Panc1 (cell line): ENCODE data around the gene KRT7. TPM values are rescaled to one million over a fixed set of nuclear protein-coding genes. Genes with fewer than 3 reads are reported as not detected.

Source experiments
- ATAC-seq: fragments of 200-7000 bp; cut with Tn5 transposase; 2 replicates; pipeline ENCODE4 v1.9.1; 2020; ENCODE audit warnings: mild to moderate bottlenecking, moderate library complexity
- BruUV-seq: library from RNA; stranded (reverse); fragments of 400-500 nt; replicated peaks from 2 replicates; lab custom pipeline; 2021; lab: Mats Ljungman, UMichigan
- CTCF ChIA-PET: fragments of 300-600 bp; sonication (Branson Sonifier 250); formaldehyde crosslinking; loops from one replicate; lab custom pipeline; 2022; ENCODE audit warnings: antibody characterized with exemption; lab: Charles Lee
- POLR2A ChIA-PET: fragments of 300-600 bp; sonication (Branson Sonifier 250); formaldehyde crosslinking; loops from one replicate; lab custom pipeline; 2022; ENCODE audit warnings: antibody characterized with exemption; lab: Charles Lee
- DNase-seq: peaks from one replicate; pipeline ENCODE4 v3.0.0-alpha.2; 2010; ENCODE audit warnings: low read depth, low spot score
- H3K27ac ChIP-seq: 2 replicates; pipeline ENCODE4 v1.5.1; 2011; ENCODE audit warnings: mild to moderate bottlenecking, low read length, inconsistent platforms
- H3K27me3 ChIP-seq: fragments of 200-500 bp; sonication (Bioruptor generic); 2 replicates; pipeline ENCODE4 v1.6.0; 2014; ENCODE audit warnings: low read length, inconsistent platforms; ENCODE audit not compliant: control insufficient read depth, insufficient read depth
- H3K36me3 ChIP-seq: fragments of 200-500 bp; sonication (Bioruptor generic); 2 replicates; pipeline ENCODE4 v1.5.1; 2014; ENCODE audit warnings: inconsistent platforms, mild to moderate bottlenecking, low read length, moderate library complexity; ENCODE audit not compliant: control insufficient read depth, insufficient read depth
- H3K4me1 ChIP-seq: 2 replicates; pipeline ENCODE4 v1.5.1; 2011; ENCODE audit warnings: inconsistent platforms, mild to moderate bottlenecking, low read length, moderate library complexity; ENCODE audit not compliant: control insufficient read depth, insufficient read depth
- H3K4me3 ChIP-seq, 2 experiments: 2 replicates each; pipeline ENCODE4 v1.5.1; 2011 to 2012; ENCODE audit warnings: low read depth in 2 of 2, low read length in 2 of 2, mild to moderate bottlenecking in 2 of 2, inconsistent platforms in 1 of 2, moderate library complexity in 1 of 2
- H3K9me3 ChIP-seq: fragments of 200-500 bp; sonication (Bioruptor generic); 2 replicates; pipeline ENCODE4 v1.5.1; 2014; ENCODE audit warnings: low read depth, mild to moderate bottlenecking, inconsistent platforms, low read length, moderate library complexity; ENCODE audit not compliant: control insufficient read depth, insufficient read depth
- CTCF ChIP-seq: fragments of 450-650 bp; IDR thresholded peaks from 2 replicates; pipeline ENCODE4 v1.5.1; 2017; ENCODE audit warnings: mild to moderate bottlenecking
- POLR2AphosphoS5 ChIP-seq: IDR thresholded peaks from 2 replicates; pipeline ENCODE4 v1.6.1; 2012; ENCODE audit warnings: mild to moderate bottlenecking, low read depth, low read length, moderate library complexity
- REST ChIP-seq, 2 experiments: IDR thresholded peaks; 2 replicates each; pipeline ENCODE4 v1.6.1; 2011 to 2012; ENCODE audit warnings: low read depth in 2 of 2, control low read depth in 1 of 2, low read length in 1 of 2, mild to moderate bottlenecking in 1 of 2, moderate library complexity in 1 of 2; ENCODE audit not compliant: insufficient read depth in 1 of 2
- SIN3A ChIP-seq: IDR thresholded peaks from 2 replicates; pipeline ENCODE4 v1.6.1; 2012; ENCODE audit warnings: low read depth, mild to moderate bottlenecking, low read length, moderate library complexity, borderline replicate concordance; ENCODE audit not compliant: insufficient read depth
- TCF7L2 ChIP-seq: IDR thresholded peaks from 2 replicates; pipeline ENCODE4 v1.6.1; 2011; ENCODE audit warnings: mild to moderate bottlenecking, low read depth, low read length, inconsistent platforms
- in situ Hi-C: cut with HindIII; loops from 2 replicates; pipeline ENCODE4 v1.10.0; 2016; ENCODE audit warnings: low sequenced_read_pairs, low pct_unique_long_range_greater_than_20kb
- intact Hi-C: fragments of 100-400 bp; cut with micrococcal nuclease; formaldehyde crosslinking; loops from one replicate; pipeline ENCODE4 v1.10.0; 2022; ENCODE audit not compliant: unreplicated experiment
- total RNA-seq: library from RNA; stranded (reverse); gene quantifications from one replicate; pipeline ENCODE4 v1.2.1, GENCODE V29; 2021; ENCODE audit not compliant: unreplicated experiment

The KRT7 gene
- total RNA-seq, 1 experiment from 2014 or later = 16.8 TPM

GRCh38 chr12:52211716-52212585, 21.1 kb upstream of the KRT7 start:
- no TSS peak for BruUV-seq
- TF ChIP-seq TCF7L2 (no peak), POLR2AphosphoS5 (no peak), SIN3A (no peak), REST (IDR thresholded peaks at IDR 0.05; ENCODE audit: insufficient read depth in 1 of 2, low read depth in 2 of 2, low read length in 1 of 2) (no peak), CTCF (no peak)
- Histone ChIP-seq H3K27me3 (no peaks in the 10 kb centered on the region), H3K4me1 (peaks cover 52% of the 10 kb centered on the region), H3K27ac (peak overlapping the region; percentile 66), H3K9me3 (no peaks in the 10 kb centered on the region), H3K4me3 (no peak overlapping the region), H3K36me3 (no peaks in the 10 kb centered on the region)
- CTCF ChIA-PET = interaction anchor here (0.8 to 1.8 kb wide), 2 partner anchors 22 to 67 kb away, joined by 3 read pairs; no protein-coding TSS in a partner anchor
- intact Hi-C loops (no loop called here), in situ Hi-C loops (no loop called here)
- ATAC-seq (no peak), DNase-seq (no peak)
- POLR2A ChIA-PET = no interaction called here

GRCh38 chr12:52212701-52213563, 20.1 kb upstream of the KRT7 start:
- Histone ChIP-seq H3K36me3 (no peaks in the 10 kb centered on the region), H3K4me1 (peaks cover 52% of the 10 kb centered on the region), H3K9me3 (no peaks in the 10 kb centered on the region), H3K27me3 (no peaks in the 10 kb centered on the region), H3K4me3 (no peak overlapping the region), H3K27ac (peak overlapping the region; percentile 66)
- no peak for ATAC-seq
- intact Hi-C loops (no loop called here), in situ Hi-C loops (no loop called here)
- no peak for DNase-seq
- no peak for TF ChIP-seq REST (IDR thresholded peaks at IDR 0.05; ENCODE audit: insufficient read depth in 1 of 2, low read depth in 2 of 2, low read length in 1 of 2)
- no peak for TF ChIP-seq POLR2AphosphoS5
- no peak for TF ChIP-seq TCF7L2
- no peak for TF ChIP-seq CTCF
- TF ChIP-seq SIN3A = no peak
- BruUV-seq = no TSS peak
- POLR2A ChIA-PET = no interaction called here
- CTCF ChIA-PET = interaction anchor here (0.6 to 1.3 kb wide), 5 partner anchors 23 to 131 kb away, joined by 3 to 5 read pairs (median 3); no protein-coding TSS in a partner anchor
